Measurements from ENCODE around the gene CYLC1. TPM values are rescaled to one million over a fixed set of nuclear protein-coding genes. Genes with fewer than 3 reads are reported as not detected.

CYLC1 gene
- total and polyA plus RNA-seq, 2 donors (not counting 3 experiments of a cell fraction or from before 2014, with no cell fraction given) = not detected

DNA sequence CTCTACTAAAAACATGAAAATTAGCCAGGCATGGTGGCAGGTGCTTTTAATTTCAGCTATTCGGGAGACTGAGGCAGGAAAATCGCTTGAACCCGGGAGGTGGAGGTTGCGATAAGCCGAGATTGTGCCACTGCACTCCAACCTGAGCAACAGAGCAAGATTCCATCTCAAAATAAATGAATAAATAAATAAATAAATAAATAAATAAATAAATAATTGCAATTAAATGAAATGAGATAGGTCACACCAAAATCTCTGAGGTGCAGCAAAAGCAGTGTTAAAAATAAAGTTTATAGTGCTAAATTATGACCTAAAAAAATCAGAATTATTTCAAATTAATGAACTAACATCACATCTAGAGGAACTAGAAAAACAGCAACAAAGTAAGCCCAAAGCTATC, 13.6 kb upstream of the CYLC1 start:
- no peaks in the 10 kb centered on the region for H3K36me3 ChIP-seq (ENCODE audit: control insufficient read depth in 2 of 2, extremely low read depth in 1 of 2, insufficient read depth in 2 of 2, low read length in 2 of 2)

DNA sequence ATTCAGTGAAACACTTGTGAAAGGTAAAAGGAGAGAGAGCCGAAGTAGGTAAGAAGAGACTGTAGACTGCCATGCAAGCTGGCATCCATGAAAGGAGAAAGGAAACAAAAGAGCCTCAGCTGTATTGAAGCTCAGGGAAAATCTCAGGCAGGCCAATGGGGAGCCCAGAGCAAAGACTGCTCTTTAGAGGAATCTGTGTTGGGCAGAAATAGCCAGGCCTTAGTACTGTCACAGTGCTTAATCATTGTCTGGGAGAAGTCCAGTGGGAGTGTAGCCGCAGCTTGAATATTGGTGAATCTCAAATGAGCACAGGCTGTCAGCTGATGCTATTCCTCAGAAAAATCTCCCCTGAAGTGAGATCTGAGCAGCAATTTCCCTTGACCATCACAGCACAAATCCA, 27.6 kb downstream of the CYLC1 start:
- ChIA-PET CTCF (no interaction called here), POLR2A (no interaction called here)
- no peak overlapping the region for H3K4me2 ChIP-seq (ENCODE audit: insufficient read depth, low read length)
- no peaks in the 10 kb centered on the region for H3K4me1 ChIP-seq (ENCODE audit: control insufficient read depth, extremely low read depth, insufficient read depth, low read length)
- no peak for DNase-seq (ENCODE audit: low read depth, low spot score)
- H4K20me1 ChIP-seq (replicated peaks; ENCODE audit: control insufficient read depth, extremely low read depth, insufficient read depth, low read length) = no peaks in the 10 kb centered on the region
- H3K4me3 ChIP-seq (replicated peaks in 1 of 3; ENCODE audit: insufficient read depth in 1 of 3, low read depth in 1 of 3, low read length in 3 of 3) = no peak overlapping the region
- H3K79me2 ChIP-seq (ENCODE audit: control insufficient read depth, insufficient read depth, low read length) = no peaks in the 10 kb centered on the region
- dilution Hi-C loops (cut with MboI; ENCODE audit: extremely low pct_ligation_motif_present, low sequenced_read_pairs) = no loop called here
- no peaks in the 10 kb centered on the region for H3K36me3 ChIP-seq (ENCODE audit: control insufficient read depth in 2 of 2, extremely low read depth in 1 of 2, insufficient read depth in 2 of 2, low read length in 2 of 2)
- no peak overlapping the region for H3K9ac ChIP-seq (replicated peaks; ENCODE audit: extremely low read depth, insufficient read depth, low read length)
- no peaks in the 10 kb centered on the region for H3K27me3 ChIP-seq (ENCODE audit: control insufficient read depth in 2 of 2, insufficient read depth in 2 of 2, low read length in 2 of 2)
- no TSS peak for BruUV-seq (replicated peaks)
- H3K9me1 ChIP-seq (replicated peaks; ENCODE audit: control insufficient read depth, extremely low read depth, insufficient read depth, low read length) = no peaks in the 10 kb centered on the region
- no peaks in the 10 kb centered on the region for H3K9me3 ChIP-seq (replicated peaks; ENCODE audit: control insufficient read depth, insufficient read depth, low read length)
- no peak overlapping the region for H2AFZ ChIP-seq (ENCODE audit: low read depth, low read length)
- TF ChIP-seq JUN (IDR thresholded peaks at IDR 0.05; ENCODE audit: borderline replicate concordance, insufficient read depth, insufficient read length, low read depth) (no peak), POLR2AphosphoS5 (IDR thresholded peaks at IDR 0.05; ENCODE audit: insufficient read depth, low read depth, low read length) (no peak), EZH2 (IDR thresholded peaks at IDR 0.05; ENCODE audit: borderline replicate concordance, low read depth, low read length, severe bottlenecking) (no peak), GATA2 (IDR thresholded peaks at IDR 0.05; ENCODE audit: insufficient read depth, insufficient read length, low read depth, low read length) (no peak), POLR2A (IDR thresholded peaks at IDR 0.05; ENCODE audit: low read depth, low read length) (no peak), FOS (IDR thresholded peaks at IDR 0.05; ENCODE audit: borderline replicate concordance, insufficient read depth, low read length) (no peak), MYC (IDR thresholded peaks at IDR 0.05; ENCODE audit: low read depth, low read length) (no peak)
- TF ChIP-seq, protein P1, sequence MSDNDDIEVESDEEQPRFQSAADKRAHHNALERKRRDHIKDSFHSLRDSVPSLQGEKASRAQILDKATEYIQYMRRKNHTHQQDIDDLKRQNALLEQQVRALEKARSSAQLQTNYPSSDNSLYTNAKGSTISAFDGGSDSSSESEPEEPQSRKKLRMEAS (IDR thresholded peaks at IDR 0.05; ENCODE audit: insufficient read depth, insufficient read length) = no peak
- TF ChIP-seq, protein P2, sequence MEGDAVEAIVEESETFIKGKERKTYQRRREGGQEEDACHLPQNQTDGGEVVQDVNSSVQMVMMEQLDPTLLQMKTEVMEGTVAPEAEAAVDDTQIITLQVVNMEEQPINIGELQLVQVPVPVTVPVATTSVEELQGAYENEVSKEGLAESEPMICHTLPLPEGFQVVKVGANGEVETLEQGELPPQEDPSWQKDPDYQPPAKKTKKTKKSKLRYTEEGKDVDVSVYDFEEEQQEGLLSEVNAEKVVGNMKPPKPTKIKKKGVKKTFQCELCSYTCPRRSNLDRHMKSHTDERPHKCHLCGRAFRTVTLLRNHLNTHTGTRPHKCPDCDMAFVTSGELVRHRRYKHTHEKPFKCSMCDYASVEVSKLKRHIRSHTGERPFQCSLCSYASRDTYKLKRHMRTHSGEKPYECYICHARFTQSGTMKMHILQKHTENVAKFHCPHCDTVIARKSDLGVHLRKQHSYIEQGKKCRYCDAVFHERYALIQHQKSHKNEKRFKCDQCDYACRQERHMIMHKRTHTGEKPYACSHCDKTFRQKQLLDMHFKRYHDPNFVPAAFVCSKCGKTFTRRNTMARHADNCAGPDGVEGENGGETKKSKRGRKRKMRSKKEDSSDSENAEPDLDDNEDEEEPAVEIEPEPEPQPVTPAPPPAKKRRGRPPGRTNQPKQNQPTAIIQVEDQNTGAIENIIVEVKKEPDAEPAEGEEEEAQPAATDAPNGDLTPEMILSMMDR (IDR thresholded peaks at IDR 0.05; ENCODE audit: extremely low read depth in 1 of 2, insufficient read depth in 1 of 2, low read depth in 1 of 2, low read length in 2 of 2) = no peak
- H3K27ac ChIP-seq (ENCODE audit: insufficient read depth, low read depth, low read length) = no peak overlapping the region
- intact Hi-C loops (cut with micrococcal nuclease) = no loop called here
- FAIRE-seq = no peak

More for the DNA sequence above, 13.6 kb upstream of the CYLC1 start:
- BruUV-seq (replicated peaks) = no TSS peak
- H3K4me3 ChIP-seq (replicated peaks in 1 of 3; ENCODE audit: insufficient read depth in 1 of 3, low read depth in 1 of 3, low read length in 3 of 3) = no peak overlapping the region
- POLR2A ChIA-PET = no interaction called here
- no peak for TF ChIP-seq FOS (IDR thresholded peaks at IDR 0.05; ENCODE audit: borderline replicate concordance, insufficient read depth, low read length)
- TF ChIP-seq, protein P1 (IDR thresholded peaks at IDR 0.05; ENCODE audit: insufficient read depth, insufficient read length) = no peak
- no peak for TF ChIP-seq POLR2A (IDR thresholded peaks at IDR 0.05; ENCODE audit: low read depth, low read length)
- TF ChIP-seq MYC (IDR thresholded peaks at IDR 0.05; ENCODE audit: low read depth, low read length) = no peak
- TF ChIP-seq GATA2 (IDR thresholded peaks at IDR 0.05; ENCODE audit: insufficient read depth, insufficient read length, low read depth, low read length) = no peak
- no peak overlapping the region for H3K4me2 ChIP-seq (ENCODE audit: insufficient read depth, low read length)
- intact Hi-C loops (cut with micrococcal nuclease) = no loop called here
- H3K9me3 ChIP-seq (replicated peaks; ENCODE audit: control insufficient read depth, insufficient read depth, low read length) = no peaks in the 10 kb centered on the region
- H3K27me3 ChIP-seq (ENCODE audit: control insufficient read depth in 2 of 2, insufficient read depth in 2 of 2, low read length in 2 of 2) = no peaks in the 10 kb centered on the region
- H3K27ac ChIP-seq (ENCODE audit: insufficient read depth, low read depth, low read length) = no peak overlapping the region
- H2AFZ ChIP-seq (ENCODE audit: low read depth, low read length) = no peak overlapping the region
- H4K20me1 ChIP-seq (replicated peaks; ENCODE audit: control insufficient read depth, extremely low read depth, insufficient read depth, low read length) = no peaks in the 10 kb centered on the region
- dilution Hi-C loops (cut with MboI; ENCODE audit: extremely low pct_ligation_motif_present, low sequenced_read_pairs) = no loop called here
- CTCF ChIA-PET = no interaction called here
- H3K9ac ChIP-seq (replicated peaks; ENCODE audit: extremely low read depth, insufficient read depth, low read length) = no peak overlapping the region
- no peaks in the 10 kb centered on the region for H3K79me2 ChIP-seq (ENCODE audit: control insufficient read depth, insufficient read depth, low read length)
- FAIRE-seq (no peak), DNase-seq (ENCODE audit: low read depth, low spot score) (no peak)
- no peaks in the 10 kb centered on the region for H3K4me1 ChIP-seq (ENCODE audit: control insufficient read depth, extremely low read depth, insufficient read depth, low read length)
- H3K9me1 ChIP-seq (replicated peaks; ENCODE audit: control insufficient read depth, extremely low read depth, insufficient read depth, low read length) = no peaks in the 10 kb centered on the region
